Neural cell (in vitro differentiated cells): Measurements from ENCODE around the gene TMEM212. TPM values are rescaled to one million over a fixed set of nuclear protein-coding genes. Genes with fewer than 3 reads are reported as not detected.

ENCODE experiments used
- H2AFZ ChIP-seq: fragments of 200-600, 300-800 bp; sonication (generic), shearing (Covaris generic); 2 replicates; pipeline ENCODE4 v1.6.0; 2014; ENCODE audit warnings: low read depth, mild to moderate bottlenecking, antibody characterized with exemption, low read length, moderate library complexity
- H3F3A ChIP-seq: fragments of 200-600 bp; shearing (Covaris generic); 2 replicates; pipeline ENCODE4 v1.6.1; 2016; ENCODE audit warnings: mild to moderate bottlenecking, moderate library complexity, mixed read lengths, antibody characterized with exemption, low read length; ENCODE audit not compliant: insufficient read depth, poor library complexity, severe bottlenecking
- H3K27ac ChIP-seq: fragments of 200-600, 300-800 bp; sonication (generic), shearing (Covaris generic); 2 replicates; pipeline ENCODE4 v1.5.1; 2014; ENCODE audit warnings: mild to moderate bottlenecking, low read length, moderate library complexity
- H3K27me3 ChIP-seq: fragments of 300-800, 200-600 bp; sonication (generic), shearing (Covaris generic); 2 replicates; pipeline ENCODE4 v1.6.0; 2014; ENCODE audit warnings: mild to moderate bottlenecking, low read depth, low read length, moderate library complexity; ENCODE audit not compliant: insufficient read depth
- H3K36me3 ChIP-seq: fragments of 300-800, 200-600 bp; sonication (generic), shearing (Covaris generic); 2 replicates; pipeline ENCODE4 v1.5.1; 2014; ENCODE audit warnings: mild to moderate bottlenecking, antibody characterized with exemption, low read length, moderate library complexity; ENCODE audit not compliant: insufficient read depth
- H3K4me2 ChIP-seq: fragments of 300-800, 200-600 bp; sonication (generic), shearing (Covaris generic); 2 replicates; pipeline ENCODE4 v1.6.0; 2014; ENCODE audit warnings: mild to moderate bottlenecking, low read length
- H3K4me3 ChIP-seq: fragments of 300-800, 200-600 bp; sonication (generic), shearing (Covaris generic); 2 replicates; pipeline ENCODE4 v1.5.1; 2014; ENCODE audit warnings: mild to moderate bottlenecking, low read length, moderate library complexity
- H3K79me2 ChIP-seq: fragments of 200-600 bp; shearing (Covaris generic); replicated peaks from 2 replicates; pipeline ENCODE4 v1.6.0; 2014; ENCODE audit warnings: mild to moderate bottlenecking, low read length, moderate library complexity; ENCODE audit not compliant: insufficient read depth
- H3K9ac ChIP-seq: fragments of 300-800, 200-600 bp; sonication (generic), shearing (Covaris generic); 2 replicates; pipeline ENCODE4 v1.6.1; 2016; ENCODE audit warnings: mild to moderate bottlenecking, low read length, mixed read lengths
- H3K9me2 ChIP-seq: fragments of 200-600 bp; shearing (Covaris generic); 2 replicates; pipeline ENCODE4 v1.6.1; 2016; ENCODE audit warnings: mild to moderate bottlenecking, low read length, mixed read lengths; ENCODE audit not compliant: insufficient read depth
- H3K9me3 ChIP-seq: fragments of 200-600, 300-800 bp; sonication (generic), shearing (Covaris generic); 2 replicates; pipeline ENCODE4 v1.6.1; 2016; ENCODE audit warnings: mild to moderate bottlenecking, mixed run types, low read length, moderate library complexity, mixed read lengths
- H4K20me1 ChIP-seq: fragments of 200-600 bp; shearing (Covaris generic); 2 replicates; pipeline ENCODE4 v1.6.1; 2016; ENCODE audit warnings: mild to moderate bottlenecking, mixed run types; ENCODE audit not compliant: insufficient read depth
- EP300 ChIP-seq: fragments of 450-650 bp; conservative IDR thresholded peaks from 2 replicates; pipeline ENCODE4 v1.6.1; 2014; ENCODE audit warnings: antibody characterized with exemption, mild to moderate bottlenecking, moderate library complexity; ENCODE audit not compliant: poor library complexity, severe bottlenecking
- EZH2 ChIP-seq: fragments of 200-600, 300-800 bp; shearing (Covaris generic), sonication (generic); IDR thresholded peaks from 2 replicates; pipeline ENCODE4 v1.6.1; 2014; ENCODE audit warnings: antibody characterized with exemption, low read length, borderline replicate concordance, mild to moderate bottlenecking; ENCODE audit not compliant: insufficient read depth, poor library complexity, severe bottlenecking
- MXI1 ChIP-seq: fragments of 450-650 bp; conservative IDR thresholded peaks from 2 replicates; pipeline ENCODE4 v1.6.1; 2014; ENCODE audit warnings: antibody characterized with exemption, mild to moderate bottlenecking; ENCODE audit not compliant: poor library complexity, severe bottlenecking
- POLR2AphosphoS5 ChIP-seq: IDR thresholded peaks from 2 replicates; pipeline ENCODE4 v1.6.1; 2012
- RAD21 ChIP-seq: fragments of 450-650 bp; conservative IDR thresholded peaks from 2 replicates; pipeline ENCODE4 v1.6.1; 2014; ENCODE audit warnings: antibody characterized with exemption, mild to moderate bottlenecking, moderate library complexity
- REST ChIP-seq: IDR thresholded peaks from 2 replicates; pipeline ENCODE4 v1.6.1; 2012; ENCODE audit warnings: borderline replicate concordance
- SMC3 ChIP-seq: fragments of 450-650 bp; conservative IDR thresholded peaks from 2 replicates; pipeline ENCODE4 v1.6.1; 2014; ENCODE audit warnings: antibody characterized with exemption, mild to moderate bottlenecking, moderate library complexity; ENCODE audit not compliant: poor library complexity
- TAF1 ChIP-seq: IDR thresholded peaks from 2 replicates; pipeline ENCODE4 v1.6.1; 2012; ENCODE audit warnings: low read depth
- polyA plus RNA-seq: library from polyadenylated mRNA; depleted of rRNA; stranded (reverse); fragments of >200 nt; gene quantifications from 2 replicates; pipeline ENCODE4 v1.2.3, GENCODE V29; 2014
- TF ChIP-seq, protein P1 (sequence below): fragments of 450-650 bp; IDR thresholded peaks from 2 replicates; pipeline ENCODE4 v1.5.1; 2014; ENCODE audit warnings: antibody characterized with exemption, mild to moderate bottlenecking, moderate library complexity; ENCODE audit not compliant: poor library complexity, severe bottlenecking

The TMEM212 gene
- polyA plus RNA-seq, 1 donor from 2014 or later, result not detected

DNA sequence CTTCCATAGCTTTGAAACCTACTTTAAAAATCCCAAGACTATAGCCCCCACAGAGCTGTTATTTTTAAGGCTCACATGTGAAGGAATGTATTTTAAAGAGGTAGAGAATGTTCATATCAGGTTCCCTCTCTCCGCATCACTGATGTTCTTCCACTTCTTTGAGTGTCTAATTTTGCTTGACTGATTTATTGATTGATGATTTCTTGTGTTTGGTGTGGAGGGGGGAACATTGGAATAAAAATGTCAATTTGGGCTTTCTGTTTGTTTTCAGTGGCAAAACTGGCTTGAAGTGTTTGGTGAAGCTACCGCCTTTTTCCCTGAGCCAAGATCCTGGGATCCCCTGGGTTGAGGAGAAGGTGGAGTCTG is 2.7 kb upstream of the TMEM212 start:
- Histone ChIP-seq H3K36me3 (no peaks in the 10 kb centered on the region), H3K9ac (no peak overlapping the region), H3K9me3 (no peaks in the 10 kb centered on the region), H3K4me2 (no peak overlapping the region), H3K9me2 (no peaks in the 10 kb centered on the region), H3K27ac (no peak overlapping the region), H2AFZ (no peak overlapping the region), H4K20me1 (no peaks in the 10 kb centered on the region), H3K79me2 (no peaks in the 10 kb centered on the region), H3F3A (no peaks in the 10 kb centered on the region), H3K27me3 (no peaks in the 10 kb centered on the region), H3K4me3 (no peak overlapping the region)
- TF ChIP-seq REST (no peak), POLR2AphosphoS5 (no peak), SMC3 (no peak), TAF1 (no peak), EZH2 (no peak), MXI1 (no peak), EP300 (no peak), RAD21 (no peak)
- TF ChIP-seq, protein P1, sequence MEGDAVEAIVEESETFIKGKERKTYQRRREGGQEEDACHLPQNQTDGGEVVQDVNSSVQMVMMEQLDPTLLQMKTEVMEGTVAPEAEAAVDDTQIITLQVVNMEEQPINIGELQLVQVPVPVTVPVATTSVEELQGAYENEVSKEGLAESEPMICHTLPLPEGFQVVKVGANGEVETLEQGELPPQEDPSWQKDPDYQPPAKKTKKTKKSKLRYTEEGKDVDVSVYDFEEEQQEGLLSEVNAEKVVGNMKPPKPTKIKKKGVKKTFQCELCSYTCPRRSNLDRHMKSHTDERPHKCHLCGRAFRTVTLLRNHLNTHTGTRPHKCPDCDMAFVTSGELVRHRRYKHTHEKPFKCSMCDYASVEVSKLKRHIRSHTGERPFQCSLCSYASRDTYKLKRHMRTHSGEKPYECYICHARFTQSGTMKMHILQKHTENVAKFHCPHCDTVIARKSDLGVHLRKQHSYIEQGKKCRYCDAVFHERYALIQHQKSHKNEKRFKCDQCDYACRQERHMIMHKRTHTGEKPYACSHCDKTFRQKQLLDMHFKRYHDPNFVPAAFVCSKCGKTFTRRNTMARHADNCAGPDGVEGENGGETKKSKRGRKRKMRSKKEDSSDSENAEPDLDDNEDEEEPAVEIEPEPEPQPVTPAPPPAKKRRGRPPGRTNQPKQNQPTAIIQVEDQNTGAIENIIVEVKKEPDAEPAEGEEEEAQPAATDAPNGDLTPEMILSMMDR, result no peak

DNA sequence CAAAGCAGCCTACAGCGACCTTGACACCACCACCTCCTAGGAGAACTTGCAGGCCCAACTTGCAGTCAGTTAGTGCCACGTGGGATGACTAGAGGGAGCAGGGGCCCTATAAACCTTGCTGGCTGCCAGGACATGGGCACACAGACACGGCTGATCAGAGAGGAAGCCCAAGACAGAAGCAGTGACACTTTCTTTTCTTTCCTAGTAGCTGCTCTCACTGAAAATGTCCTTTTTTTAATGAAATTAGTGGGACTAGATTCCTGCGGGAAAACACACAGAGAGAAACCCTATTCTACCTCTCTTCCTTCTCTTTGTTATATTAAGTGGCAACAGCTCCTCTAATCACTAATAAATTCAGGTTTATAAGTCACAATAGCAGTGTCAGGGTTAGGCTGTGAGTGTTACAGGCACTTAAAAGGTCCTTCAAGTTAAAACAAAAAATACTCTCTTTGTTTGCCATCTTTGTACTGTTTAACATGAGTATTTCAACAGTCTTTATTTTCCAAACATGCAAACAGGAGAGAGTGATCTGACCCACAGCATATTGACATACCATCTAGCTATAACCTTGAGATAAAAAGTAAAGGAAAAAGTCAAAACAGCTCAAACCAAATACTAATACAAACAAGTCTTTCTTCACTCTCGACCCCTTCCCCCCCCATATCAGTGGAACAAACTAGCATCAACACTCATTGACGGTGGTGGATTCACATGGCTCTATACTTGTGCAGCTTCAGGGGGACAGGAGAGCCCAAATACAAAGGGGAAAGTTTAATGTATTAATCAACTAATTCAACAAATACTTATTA is 2.1 kb upstream of the TMEM212 start:
- Histone ChIP-seq H3K4me3 (no peak overlapping the region), H3K36me3 (no peaks in the 10 kb centered on the region), H3F3A (no peaks in the 10 kb centered on the region), H3K9me2 (no peaks in the 10 kb centered on the region), H3K27me3 (no peaks in the 10 kb centered on the region), H3K4me2 (no peak overlapping the region), H2AFZ (no peak overlapping the region), H4K20me1 (no peaks in the 10 kb centered on the region), H3K79me2 (no peaks in the 10 kb centered on the region), H3K9ac (no peak overlapping the region), H3K9me3 (no peaks in the 10 kb centered on the region), H3K27ac (no peak overlapping the region)
- no peak for TF ChIP-seq REST
